GM18951 (cell line): Measurements from ENCODE around the gene TESK2.

ENCODE experiments used
- POLR2A ChIP-seq: IDR thresholded peaks from 4 replicates; pipeline ENCODE4 v1.6.1; 2011; ENCODE audit warnings: mild to moderate bottlenecking; ENCODE audit not compliant: insufficient read length, insufficient read depth; ENCODE audit errors: extremely low read depth
- in situ Hi-C: fragments of 300-500 bp; cut with MboI; formaldehyde crosslinking; loops from one replicate; pipeline ENCODE4 v1.12.0; 2022; ENCODE audit warnings: low sequenced_read_pairs, mixed read lengths, inconsistent platforms; ENCODE audit not compliant: unreplicated experiment

TESK2 gene

DNA sequence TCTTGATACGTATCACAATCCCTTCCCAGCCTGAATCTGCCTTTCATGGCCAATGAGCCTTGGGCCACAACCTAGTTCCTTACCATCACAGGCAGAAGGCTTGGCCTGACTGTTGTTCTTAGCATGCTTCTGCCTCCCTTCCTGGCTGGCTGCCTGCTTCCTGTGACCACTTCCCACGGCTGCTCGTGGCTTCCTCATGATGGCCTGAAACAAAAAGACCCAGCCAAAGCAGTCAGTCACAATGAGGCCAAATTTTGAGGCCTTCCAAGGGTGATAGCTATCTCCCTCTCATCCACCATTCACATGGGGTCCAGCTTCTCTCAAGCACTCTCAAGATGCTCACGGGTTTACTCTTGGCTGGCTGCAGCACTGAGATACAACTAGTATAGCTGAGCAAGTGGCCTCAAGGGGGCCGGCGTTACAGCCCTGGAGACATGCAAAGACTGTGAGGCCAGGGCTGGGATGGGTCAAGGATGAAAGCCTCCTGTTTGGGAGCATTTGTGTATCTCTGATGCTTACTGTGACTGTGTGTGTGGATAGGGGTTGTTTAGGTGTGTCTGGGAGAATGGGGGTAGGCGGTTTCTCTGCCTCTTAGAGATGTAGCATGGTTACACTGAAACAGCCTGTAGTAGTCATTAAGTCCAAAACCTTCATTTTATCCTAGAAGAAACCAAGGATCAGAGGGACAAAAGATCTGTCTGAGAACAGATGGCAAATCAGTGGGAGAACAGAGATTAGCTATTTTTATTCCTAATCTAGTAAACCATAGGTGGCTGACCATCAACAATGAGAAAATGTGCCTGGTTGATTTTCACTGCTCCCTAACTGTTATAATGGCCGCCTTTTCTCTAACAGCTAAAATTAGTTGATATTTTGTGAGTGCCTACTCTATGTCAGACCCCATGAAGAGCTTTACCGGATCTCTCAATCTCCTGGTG is 156.4 kb downstream of the TESK2 start:
- no peak for TF ChIP-seq POLR2A
- in situ Hi-C loops, result no loop called here

DNA sequence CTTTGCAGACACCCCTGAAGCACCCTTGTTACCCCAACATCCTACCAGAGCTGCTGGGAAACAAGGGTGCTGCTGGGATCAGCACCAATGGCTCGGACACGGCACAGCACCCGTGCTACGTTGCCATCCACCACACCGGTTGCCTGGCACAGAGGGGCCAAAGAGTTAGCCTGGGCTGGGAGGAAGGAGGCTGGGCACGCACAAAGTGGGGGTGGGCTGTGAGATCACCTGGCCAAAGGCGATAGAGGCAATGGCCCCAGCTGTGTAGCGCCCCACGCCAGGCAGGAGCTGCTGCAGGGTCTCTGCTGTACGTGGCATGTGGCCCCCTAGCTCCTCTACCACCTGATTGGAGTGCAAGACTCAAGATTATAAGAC is 158.6 kb downstream of the TESK2 start:
- in situ Hi-C loops, result no loop called here
- no peak for TF ChIP-seq POLR2A

DNA sequence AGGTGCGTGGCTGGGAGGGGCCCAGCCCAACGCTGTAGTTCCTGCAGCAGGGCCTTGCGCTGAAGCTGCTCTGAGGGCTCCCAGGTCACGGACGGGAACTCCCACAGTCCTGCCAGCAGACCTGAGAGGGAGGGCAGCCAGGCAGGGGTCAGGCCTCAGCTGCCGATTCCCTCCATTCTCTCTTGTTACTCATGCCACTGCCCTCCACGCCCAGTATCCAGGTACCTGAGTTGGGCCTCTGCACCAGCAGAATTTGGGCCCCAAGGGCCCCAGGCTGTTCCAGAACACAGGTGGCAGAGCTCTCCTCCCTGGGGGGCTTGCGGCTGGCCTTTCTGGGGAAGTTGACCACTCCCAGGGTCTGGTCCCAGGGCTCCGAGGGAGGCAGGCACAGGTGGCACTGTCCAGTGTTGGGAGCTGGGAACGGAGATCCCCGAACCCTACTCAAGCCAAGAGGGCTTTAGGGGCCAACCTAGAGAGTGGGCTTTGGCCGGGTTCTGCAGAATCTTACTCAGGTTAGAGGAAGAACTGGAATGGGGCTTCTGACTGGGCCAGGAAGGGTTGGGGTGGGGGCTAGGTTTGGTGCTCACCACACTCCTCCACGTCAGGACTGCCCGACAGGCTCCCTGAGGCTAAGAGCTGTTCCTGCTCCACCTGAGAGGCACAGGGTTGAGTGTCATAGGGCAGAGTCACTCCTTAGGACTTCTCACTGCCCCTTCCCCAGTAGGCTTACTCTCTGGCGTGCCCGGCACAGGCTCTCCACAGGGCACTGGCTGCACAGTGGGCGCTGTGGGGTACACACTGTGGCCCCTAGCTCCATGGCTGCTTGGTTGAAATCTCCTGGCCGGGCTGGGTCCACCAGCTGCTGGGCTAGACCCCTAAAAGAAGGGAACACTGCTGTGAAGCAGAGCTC is 159.3 kb downstream of the TESK2 start:
- no peak for TF ChIP-seq POLR2A
- in situ Hi-C loops, result no loop called here

DNA sequence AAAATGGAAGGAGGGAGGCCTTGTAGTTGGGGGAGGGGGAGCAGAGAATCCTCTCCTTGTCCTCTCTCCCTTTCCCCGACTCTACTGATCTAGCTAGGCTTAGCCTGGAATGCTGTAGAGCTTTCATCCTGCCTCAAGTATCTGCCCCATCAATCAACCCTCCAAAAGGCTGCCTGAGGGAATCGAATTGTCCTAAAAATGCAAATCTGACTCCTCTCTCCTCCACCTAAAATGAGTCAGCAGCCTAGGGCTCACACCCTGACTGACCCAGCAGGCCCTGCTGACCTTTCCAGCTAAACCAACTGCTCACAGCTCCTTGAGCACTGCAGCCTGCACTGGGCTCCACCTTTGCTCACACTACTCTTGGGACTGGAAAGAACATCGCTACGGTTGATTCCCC is 161.5 kb downstream of the TESK2 start:
- in situ Hi-C loops, result no loop called here
- no peak for TF ChIP-seq POLR2A

DNA sequence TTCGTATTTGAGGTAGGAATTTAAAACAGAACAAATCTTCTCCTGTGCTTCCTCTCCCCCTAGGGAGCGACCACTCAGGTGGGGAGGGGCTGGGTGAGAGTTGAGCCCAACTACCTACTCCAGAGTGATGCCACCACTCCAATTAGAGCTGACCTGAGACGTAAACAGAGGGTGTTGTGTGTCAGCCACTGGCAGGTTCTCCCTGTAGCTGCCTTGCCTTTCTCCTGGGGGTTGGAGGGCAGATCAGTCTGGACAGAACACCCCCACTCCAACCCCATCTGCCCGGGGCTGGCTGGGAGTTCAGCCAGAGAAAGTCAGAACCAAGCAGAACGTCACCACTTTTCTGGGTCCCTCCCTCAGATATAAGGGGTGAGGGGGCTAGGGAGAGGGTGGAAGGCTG is 162.3 kb downstream of the TESK2 start:
- in situ Hi-C loops, result no loop called here
- TF ChIP-seq POLR2A, result no peak

DNA sequence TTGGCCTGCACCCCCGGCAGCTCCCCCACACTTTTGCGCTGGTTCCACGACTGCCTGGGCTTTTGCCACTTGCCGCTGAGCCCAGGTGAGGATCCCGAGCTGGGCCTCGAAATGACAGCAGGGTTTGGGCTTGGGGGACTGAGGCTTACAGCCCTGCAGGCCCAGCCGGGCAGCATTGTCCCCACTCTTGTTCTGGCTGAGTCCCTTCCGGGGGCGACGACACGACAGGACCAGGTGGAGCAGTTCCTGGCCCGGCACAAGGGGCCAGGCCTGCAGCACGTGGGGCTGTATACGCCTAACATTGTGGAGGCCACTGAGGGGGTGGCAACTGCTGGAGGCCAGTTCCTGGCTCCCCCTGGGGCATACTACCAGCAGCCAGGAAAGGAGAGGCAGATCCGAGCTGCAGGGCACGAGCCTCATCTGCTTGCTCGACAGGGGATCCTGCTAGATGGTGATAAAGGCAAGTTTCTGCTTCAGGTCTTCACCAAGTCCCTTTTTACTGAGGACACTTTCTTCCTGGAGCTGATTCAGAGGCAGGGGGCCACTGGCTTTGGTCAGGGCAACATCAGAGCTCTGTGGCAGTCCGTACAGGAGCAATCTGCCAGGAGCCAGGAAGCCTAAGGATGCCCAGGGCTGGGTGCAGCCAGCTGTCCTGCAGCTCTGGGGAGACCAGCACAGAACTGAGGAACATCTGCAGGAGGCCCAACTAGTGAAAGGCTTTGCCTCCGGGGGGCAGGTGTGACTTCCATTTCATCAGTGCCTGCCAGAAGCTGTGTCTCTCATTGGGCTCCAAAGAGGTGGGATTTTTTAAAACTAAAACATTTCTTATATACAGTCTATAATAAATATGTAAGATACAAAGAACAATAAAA is 163.1 kb downstream of the TESK2 start:
- in situ Hi-C loops, result no loop called here

DNA sequence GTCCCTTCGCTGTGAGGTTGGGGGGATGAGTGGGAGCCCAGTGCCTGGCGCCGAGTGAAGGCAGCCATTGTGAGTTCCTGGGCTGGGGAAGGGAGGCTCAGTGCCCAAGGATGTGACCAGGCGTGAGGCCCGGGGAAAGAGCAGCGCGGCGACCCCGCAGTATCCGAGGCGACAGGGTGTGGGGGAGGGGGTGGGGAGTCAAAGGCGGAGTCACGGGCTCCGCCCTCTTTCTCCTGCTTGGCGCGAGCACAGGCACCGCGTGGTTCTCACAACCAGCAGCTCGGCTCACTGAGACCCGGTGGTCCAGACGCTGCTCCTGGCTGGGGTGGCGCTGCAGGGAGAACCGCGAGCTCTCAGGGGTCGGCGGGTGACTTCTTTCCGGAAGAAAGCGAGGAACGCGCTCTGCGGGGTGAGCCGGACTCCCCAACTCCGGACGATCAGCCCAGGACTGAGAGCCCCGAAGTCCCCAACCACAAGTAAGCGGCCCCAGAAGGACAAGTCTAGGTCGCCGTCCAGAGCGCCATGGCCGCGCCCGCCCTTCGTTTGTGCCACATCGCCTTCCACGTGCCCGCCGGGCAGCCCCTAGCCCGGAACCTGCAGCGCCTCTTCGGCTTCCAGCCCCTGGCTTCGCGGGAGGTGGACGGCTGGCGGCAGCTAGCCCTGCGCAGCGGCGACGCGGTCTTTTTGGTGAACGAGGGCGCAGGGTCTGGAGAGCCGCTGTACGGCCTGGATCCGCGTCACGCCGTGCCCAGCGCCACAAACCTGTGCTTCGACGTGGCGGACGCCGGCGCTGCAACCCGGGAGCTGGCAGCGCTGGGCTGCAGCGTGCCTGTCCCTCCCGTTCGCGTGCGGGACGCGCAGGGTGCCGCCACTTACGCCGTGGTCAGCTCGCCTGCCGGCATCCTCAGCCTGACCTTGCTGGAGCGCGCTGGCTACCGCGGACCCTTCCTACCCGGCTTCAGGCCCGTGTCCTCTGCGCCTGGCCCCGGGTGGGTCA is 164.0 kb downstream of the TESK2 start, which contains the start of gene HPDL:
HPDL (plus strand) TSS at position 269 of the 997 bp plus-strand sequence; CDS start at position 523, 254 bp downstream.
- TF ChIP-seq POLR2A, result peak; percentile 75
- in situ Hi-C loops, result no loop called here

More for the DNA sequence above, 163.1 kb downstream of the TESK2 start:
- TF ChIP-seq POLR2A, result no peak

DNA sequence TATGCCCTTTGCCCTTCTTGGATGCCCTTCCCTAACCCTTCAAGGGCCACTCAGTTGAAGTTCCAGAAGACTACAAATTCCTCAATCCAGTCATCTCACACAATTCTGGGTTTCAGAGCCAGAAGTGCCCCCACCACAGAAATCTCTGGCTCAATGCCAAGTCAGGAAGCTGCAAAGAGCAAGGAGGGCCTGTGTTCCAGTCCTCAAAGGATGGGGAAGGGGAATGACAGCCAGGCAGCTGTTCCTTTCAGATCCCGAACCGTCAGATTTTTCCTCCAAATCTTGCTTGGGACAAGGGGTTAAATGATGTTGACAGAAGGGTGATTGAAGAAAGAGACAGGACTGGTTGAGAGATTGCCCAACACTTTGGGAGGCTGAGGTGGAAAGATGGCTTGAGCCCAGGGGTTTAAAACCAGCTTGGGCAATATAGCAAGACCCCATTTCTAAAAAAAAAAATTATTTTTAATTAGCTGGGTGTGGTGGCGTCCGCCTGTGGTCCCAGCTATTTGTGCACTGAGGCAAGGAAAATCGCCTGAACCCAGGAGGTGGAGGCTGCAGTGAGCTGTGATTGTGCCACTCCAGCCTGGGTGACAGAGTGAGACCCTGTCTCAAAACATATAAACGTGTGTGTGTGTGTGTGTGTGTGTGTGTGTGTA is 165.0 kb downstream of the TESK2 start:
- in situ Hi-C loops, result no loop called here
- TF ChIP-seq POLR2A, result no peak

DNA sequence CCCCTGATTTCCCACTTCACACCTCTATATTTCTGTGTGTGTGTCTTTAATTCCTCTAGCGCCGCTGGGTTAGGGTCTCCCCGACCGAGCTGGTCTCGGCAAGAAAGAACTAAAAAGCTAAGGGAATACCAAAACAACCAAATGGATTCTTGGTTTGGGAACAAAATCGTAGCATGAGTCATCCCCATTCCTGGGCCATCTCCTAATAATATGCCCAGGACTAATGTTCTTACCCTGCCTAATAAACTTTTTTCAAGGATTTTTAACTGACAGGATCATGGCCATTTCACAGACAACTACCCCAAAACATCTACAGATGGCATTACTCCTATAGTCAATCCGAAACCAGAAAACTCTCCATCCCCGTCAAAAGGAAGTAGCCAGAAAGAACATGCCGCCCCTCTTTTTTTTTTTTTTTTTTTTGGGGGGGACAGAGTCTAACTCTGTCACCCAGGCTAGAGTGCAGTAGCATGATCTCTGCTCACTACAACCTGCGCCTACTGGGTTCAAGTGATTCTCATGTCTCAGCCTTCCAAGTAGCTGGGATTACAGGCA is 168.4 kb downstream of the TESK2 start:
- TF ChIP-seq POLR2A, result no peak
- in situ Hi-C loops, result no loop called here

DNA sequence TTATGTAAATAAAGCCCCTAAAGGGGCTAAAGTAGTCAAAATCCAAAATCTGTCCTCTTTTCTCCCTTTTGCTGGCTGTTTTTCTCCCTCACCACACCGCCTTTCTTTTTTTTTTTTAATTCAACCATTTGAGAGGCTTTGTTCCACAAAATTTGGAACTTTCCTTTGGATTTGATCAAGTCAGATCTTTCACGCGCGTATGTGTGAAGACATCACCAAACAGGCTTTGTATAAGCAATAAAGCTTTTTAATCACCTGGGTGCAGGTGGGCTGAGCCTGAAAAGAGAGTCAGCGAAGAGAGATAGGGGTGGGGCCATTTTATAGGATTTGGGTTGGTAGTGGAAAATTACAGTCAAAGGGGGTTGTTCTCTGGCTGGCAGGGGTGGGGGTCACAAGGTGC is 169.5 kb downstream of the TESK2 start:
- in situ Hi-C loops, result no loop called here
- no peak for TF ChIP-seq POLR2A

DNA sequence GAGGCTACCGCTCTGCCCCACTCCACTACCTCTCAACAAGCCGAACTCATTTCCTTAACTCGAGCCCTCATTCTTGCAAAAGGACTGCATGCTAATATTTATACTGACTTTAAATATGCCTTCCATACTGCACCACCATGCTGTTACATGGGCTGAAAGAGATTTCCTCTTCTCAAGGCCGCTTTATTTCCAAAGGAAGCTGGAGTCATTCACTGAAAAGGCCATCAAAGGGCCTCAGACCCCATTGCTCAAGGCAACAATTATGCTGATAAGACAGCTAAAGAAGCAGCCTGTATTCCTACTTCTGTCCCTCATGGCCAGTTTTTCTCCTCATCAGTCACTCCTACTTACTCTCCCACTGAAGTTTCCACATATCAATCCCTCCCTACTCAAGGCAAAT is 171.2 kb downstream of the TESK2 start:
- TF ChIP-seq POLR2A, result no peak
- in situ Hi-C loops, result no loop called here

DNA sequence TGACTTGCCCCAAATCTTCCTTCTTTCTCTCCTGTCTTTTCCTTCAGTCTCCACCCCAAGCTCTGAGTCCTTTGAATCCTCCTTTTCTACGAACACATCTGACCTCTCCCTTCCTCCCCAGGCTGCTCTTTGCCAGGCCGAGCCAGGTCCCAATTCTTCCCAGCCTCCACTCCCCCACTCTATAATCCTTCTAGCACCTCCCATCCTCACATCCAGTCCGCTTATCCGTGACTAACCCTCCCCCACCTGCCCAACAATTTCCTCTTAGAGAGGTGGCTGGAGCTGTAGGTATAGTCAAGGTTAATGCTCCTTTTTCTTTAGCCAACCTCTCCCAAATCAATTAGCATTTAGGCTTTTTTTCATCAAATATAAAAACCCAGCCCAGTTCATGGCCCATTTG is 173.8 kb downstream of the TESK2 start:
- TF ChIP-seq POLR2A, result no peak

More for the DNA sequence above, 173.8 kb downstream of the TESK2 start:
- in situ Hi-C loops, result no loop called here
